Measurements from ENCODE around the gene SLC18A3. TPM values are rescaled to one million over a fixed set of nuclear protein-coding genes. Genes with fewer than 3 reads are reported as not detected.

SLC18A3 gene
- total RNA-seq, 2 experiments from 2014 or later = not detected

GRCh38 chr10:49645871-49646870 lies 36.1 kb downstream of the SLC18A3 start:
- H3K4me1 Mint-ChIP-seq = peaks cover 12% of the 10 kb centered on the region
- DNase-seq = no peak
- no peak overlapping the region for H3K4me3 Mint-ChIP-seq
- H3K9me3 Mint-ChIP-seq = no peaks in the 10 kb centered on the region
- no peaks in the 10 kb centered on the region for H3K36me3 Mint-ChIP-seq
- no peak overlapping the region for H3K27ac Mint-ChIP-seq
- H3K27me3 Mint-ChIP-seq = peaks cover 20% of the 10 kb centered on the region

- DNase-seq = no peak
- Mint-ChIP-seq H3K27ac (no peak overlapping the region), H3K9me3 (no peaks in the 10 kb centered on the region), H3K4me1 (peaks cover 12% of the 10 kb centered on the region), H3K4me3 (no peak overlapping the region), H3K36me3 (no peaks in the 10 kb centered on the region), H3K27me3 (peaks cover 17% of the 10 kb centered on the region)
These were observed 37.4 kb downstream of the SLC18A3 start for GRCh38 chr10:49647554-49647953.

DNA sequence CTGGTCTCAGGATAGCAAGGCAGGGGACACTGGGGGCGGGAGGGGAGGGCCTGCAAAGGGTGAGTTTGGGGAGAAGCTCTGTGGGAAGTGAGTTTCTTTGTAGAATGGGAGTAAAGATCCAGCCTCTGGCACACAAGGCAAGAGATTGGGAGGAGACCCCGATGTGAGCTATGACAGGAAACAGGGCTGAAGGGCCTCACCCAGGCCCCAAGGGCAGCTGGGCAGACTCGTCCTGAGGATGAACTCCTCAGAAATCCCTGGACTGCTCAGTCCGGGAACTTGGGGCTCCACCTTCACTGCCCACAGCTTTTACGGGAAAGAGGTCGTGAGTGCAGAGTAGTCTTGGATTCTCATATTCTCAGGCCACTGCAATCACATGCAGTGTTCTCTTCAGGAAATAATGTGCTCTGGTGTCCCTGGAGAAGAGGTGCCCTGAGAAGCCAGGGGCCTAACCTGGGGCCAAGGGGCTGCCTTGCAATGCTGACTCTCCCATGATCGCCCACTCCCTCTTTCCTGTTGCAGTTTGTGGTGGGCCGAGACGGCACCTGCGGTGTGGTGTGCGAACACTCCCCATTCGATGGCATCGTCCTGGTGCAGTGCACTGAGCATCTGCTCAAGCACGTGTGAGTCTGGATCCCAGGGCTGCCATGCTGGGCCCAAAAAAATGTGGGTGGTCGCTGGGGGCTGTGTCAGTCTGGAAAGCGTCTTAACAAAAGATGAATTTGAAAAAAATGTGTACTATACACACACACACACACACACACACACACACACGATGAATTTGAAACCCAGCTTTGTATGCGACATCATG lies 38.1 kb downstream of the SLC18A3 start:
- peaks cover 12% of the 10 kb centered on the region for H3K4me1 Mint-ChIP-seq
- H3K27me3 Mint-ChIP-seq = peaks cover 14% of the 10 kb centered on the region
- no peak overlapping the region for H3K27ac Mint-ChIP-seq
- no peak overlapping the region for H3K4me3 Mint-ChIP-seq
- no peak for DNase-seq
- H3K9me3 Mint-ChIP-seq = no peaks in the 10 kb centered on the region
- H3K36me3 Mint-ChIP-seq = no peaks in the 10 kb centered on the region

GRCh38 chr10:49649294-49649693 lies 39.2 kb downstream of the SLC18A3 start:
- Mint-ChIP-seq H3K4me3 (no peak overlapping the region), H3K4me1 (peaks cover 12% of the 10 kb centered on the region), H3K27me3 (peaks cover 5% of the 10 kb centered on the region), H3K27ac (no peak overlapping the region), H3K9me3 (no peaks in the 10 kb centered on the region), H3K36me3 (no peaks in the 10 kb centered on the region)
- DNase-seq = peak; percentile 54

DNA sequence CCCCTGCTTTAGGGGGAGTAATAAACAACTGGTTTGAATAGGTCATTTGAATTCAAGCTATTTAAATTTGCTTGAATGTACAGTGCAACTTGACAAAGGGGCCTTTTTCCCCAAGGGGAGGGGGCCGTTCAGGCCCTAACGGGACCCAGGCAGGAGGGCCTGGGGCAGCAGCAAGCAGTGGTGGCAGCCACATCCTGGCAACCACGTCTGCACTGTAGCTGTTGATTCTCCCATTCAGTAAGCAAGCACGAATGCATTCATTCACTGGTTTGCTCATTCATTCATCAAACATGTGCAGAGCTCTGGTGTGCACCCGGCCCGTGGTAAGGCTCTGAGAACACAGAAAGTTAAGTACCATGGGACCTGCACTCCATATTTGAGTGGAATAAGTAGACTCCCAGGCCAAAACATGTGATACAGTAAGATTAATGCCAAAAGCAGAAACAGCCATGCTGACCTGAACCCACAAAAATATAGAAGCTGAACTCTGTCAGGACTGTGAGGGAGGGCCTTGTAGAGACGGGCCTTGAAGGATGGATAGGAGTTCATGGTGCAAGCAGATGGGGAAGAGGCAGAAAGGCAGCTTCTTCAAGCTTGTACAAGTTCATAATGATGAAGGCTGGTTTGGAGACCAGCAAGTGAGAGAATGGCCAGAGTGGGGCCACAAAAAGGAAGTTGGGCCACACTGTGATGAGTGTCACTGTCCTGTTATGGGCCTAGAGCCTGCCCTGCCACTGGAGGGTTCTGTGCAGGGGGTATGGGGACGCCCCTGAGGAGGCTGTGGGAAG lies 40.0 kb downstream of the SLC18A3 start:
- DNase-seq = no peak
- peaks cover 3% of the 10 kb centered on the region for H3K27me3 Mint-ChIP-seq
- H3K36me3 Mint-ChIP-seq = no peaks in the 10 kb centered on the region
- no peaks in the 10 kb centered on the region for H3K9me3 Mint-ChIP-seq
- H3K27ac Mint-ChIP-seq = no peak overlapping the region
- peaks cover 12% of the 10 kb centered on the region for H3K4me1 Mint-ChIP-seq
- no peak overlapping the region for H3K4me3 Mint-ChIP-seq

- Mint-ChIP-seq H3K4me1 (peaks cover 12% of the 10 kb centered on the region), H3K27ac (no peak overlapping the region), H3K36me3 (no peaks in the 10 kb centered on the region), H3K9me3 (no peaks in the 10 kb centered on the region), H3K4me3 (no peak overlapping the region), H3K27me3 (peaks cover 3% of the 10 kb centered on the region)
- no peak for DNase-seq
These were observed 40.6 kb downstream of the SLC18A3 start for GRCh38 chr10:49650724-49651034.

DNA sequence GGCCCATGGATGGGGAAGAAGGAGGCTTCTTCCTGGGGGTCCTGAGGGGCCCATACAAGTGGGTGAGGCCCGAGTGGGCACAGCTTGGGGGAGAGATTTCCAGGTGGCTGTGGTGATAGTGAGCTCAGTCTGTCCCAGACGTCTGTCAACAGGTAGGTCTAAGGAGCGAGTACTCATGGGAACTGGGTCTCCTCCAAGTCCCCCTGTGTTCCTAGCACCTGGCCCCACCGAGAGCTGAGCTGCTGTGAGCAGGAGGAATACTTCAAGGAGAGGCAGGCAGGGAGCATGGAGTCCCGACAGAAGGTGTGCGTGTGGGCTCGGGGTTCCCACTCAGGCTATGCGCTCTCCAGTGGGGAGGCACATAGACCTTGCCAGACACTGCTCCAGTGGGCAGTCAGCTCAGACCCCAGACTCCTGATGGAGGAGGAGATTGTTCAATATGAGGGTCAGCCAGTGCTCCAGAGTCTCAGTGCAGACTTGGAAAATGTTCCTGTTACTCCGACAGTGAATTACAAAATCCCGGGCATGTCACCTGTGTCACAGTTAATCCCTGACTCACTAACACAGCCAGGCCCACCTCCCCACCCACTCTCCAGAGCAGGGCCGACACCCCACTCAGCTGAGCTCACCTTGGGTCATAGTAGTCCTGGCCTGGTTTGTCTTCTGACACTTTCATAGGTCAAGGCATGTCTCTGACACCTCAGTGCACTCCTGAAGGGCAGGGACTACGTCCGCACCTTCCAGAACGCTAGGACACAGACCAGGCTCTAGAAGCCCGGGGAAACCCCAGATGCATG lies 41.1 kb downstream of the SLC18A3 start:
- no peaks in the 10 kb centered on the region for H3K36me3 Mint-ChIP-seq
- no peaks in the 10 kb centered on the region for H3K9me3 Mint-ChIP-seq
- DNase-seq = no peak
- peaks cover 12% of the 10 kb centered on the region for H3K4me1 Mint-ChIP-seq
- no peak overlapping the region for H3K4me3 Mint-ChIP-seq
- H3K27me3 Mint-ChIP-seq = peaks cover 3% of the 10 kb centered on the region
- H3K27ac Mint-ChIP-seq = no peak overlapping the region

- Mint-ChIP-seq H3K27ac (no peak overlapping the region), H3K4me1 (peaks cover 12% of the 10 kb centered on the region), H3K4me3 (no peak overlapping the region), H3K27me3 (peaks cover 8% of the 10 kb centered on the region), H3K36me3 (no peaks in the 10 kb centered on the region), H3K9me3 (no peaks in the 10 kb centered on the region)
- DNase-seq = no peak
These were observed 41.8 kb downstream of the SLC18A3 start for GRCh38 chr10:49651917-49652316.

GRCh38 chr10:49652421-49653272 lies 42.5 kb downstream of the SLC18A3 start:
- Mint-ChIP-seq H3K9me3 (no peaks in the 10 kb centered on the region), H3K27ac (no peak overlapping the region), H3K4me3 (no peak overlapping the region), H3K4me1 (peaks cover 12% of the 10 kb centered on the region), H3K36me3 (no peaks in the 10 kb centered on the region), H3K27me3 (peaks cover 8% of the 10 kb centered on the region)
- DNase-seq = no peak

- DNase-seq = no peak
- no peaks in the 10 kb centered on the region for H3K36me3 Mint-ChIP-seq
- no peaks in the 10 kb centered on the region for H3K9me3 Mint-ChIP-seq
- H3K4me3 Mint-ChIP-seq = no peak overlapping the region
- no peak overlapping the region for H3K27ac Mint-ChIP-seq
- H3K27me3 Mint-ChIP-seq = peaks cover 8% of the 10 kb centered on the region
- peaks cover 10% of the 10 kb centered on the region for H3K4me1 Mint-ChIP-seq
These were observed 43.3 kb downstream of the SLC18A3 start for GRCh38 chr10:49653273-49653929.

DNA sequence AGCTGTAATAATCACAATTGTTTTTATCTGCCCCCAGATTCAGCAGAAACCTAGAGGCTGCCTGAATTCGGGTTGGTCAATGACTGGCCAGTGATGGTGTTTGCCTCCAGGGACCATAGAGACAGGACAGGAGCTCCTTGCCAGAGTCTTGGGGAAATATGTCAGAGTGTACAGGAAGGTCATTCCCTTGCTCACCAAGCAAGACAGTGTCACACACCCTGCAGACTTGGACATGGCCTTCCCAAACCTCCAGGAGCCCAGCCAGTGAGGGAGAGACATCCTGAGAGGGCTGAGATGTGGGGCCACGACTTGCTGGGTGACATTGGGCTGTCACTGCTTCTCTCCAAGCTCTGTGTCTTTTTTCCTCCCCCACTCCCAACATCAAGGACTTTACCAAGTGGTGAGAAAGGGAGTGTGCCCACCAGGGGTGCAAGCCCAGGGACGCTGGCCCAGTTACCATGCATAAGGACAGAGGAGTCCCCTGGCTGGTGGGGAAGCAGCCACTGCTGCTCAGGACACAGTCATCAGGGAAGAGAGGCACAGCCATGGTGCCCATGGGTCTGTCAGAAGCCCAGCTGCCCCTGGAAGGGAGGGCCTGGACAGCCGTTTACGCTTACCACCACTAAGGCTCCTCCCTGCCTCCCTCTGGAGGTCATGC lies 44.1 kb downstream of the SLC18A3 start:
- Mint-ChIP-seq H3K27ac (no peak overlapping the region), H3K9me3 (peaks cover 7% of the 10 kb centered on the region)

GRCh38 chr10:49655099-49655498 lies 45.0 kb downstream of the SLC18A3 start:
- H3K4me1 Mint-ChIP-seq = no peaks in the 10 kb centered on the region
- H3K27me3 Mint-ChIP-seq = peaks cover 8% of the 10 kb centered on the region
- H3K27ac Mint-ChIP-seq = no peak overlapping the region
- no peaks in the 10 kb centered on the region for H3K36me3 Mint-ChIP-seq
- no peak for DNase-seq
- no peak overlapping the region for H3K4me3 Mint-ChIP-seq
- H3K9me3 Mint-ChIP-seq = peaks cover 12% of the 10 kb centered on the region

More for the DNA sequence above, 44.1 kb downstream of the SLC18A3 start:
- Mint-ChIP-seq H3K4me3 (no peak overlapping the region), H3K36me3 (no peaks in the 10 kb centered on the region), H3K4me1 (peaks cover 6% of the 10 kb centered on the region), H3K27me3 (peaks cover 8% of the 10 kb centered on the region)
- DNase-seq = no peak
